Retinal pigment epithelial cell (primary cell): Measurements from ENCODE around the gene DTHD1.

ENCODE experiments used
- DNase-seq: peaks from one replicate; pipeline ENCODE4 v3.0.0-alpha.2; 2010; ENCODE audit warnings: low read depth
- H3K4me3 ChIP-seq: 2 replicates; pipeline ENCODE4 v1.5.1; 2011; ENCODE audit warnings: mild to moderate bottlenecking, low read length, control low read depth, moderate library complexity
- CTCF ChIP-seq: conservative IDR thresholded peaks from 2 replicates; pipeline ENCODE4 v1.5.1; 2011; ENCODE audit warnings: low read depth, low read length, control low read depth, inconsistent platforms

DTHD1 gene

GRCh38 chr4:36281384-36282106 lies at the start of gene DTHD1:
DTHD1 (plus strand) TSS chr4:36281616; CDS start chr4:36281759, 143 bp downstream.
- H3K4me3 ChIP-seq: no peak within 1 kb of the TSS
- DNase-seq: no peak
- no peak for TF ChIP-seq CTCF

- no peak overlapping the region for H3K4me3 ChIP-seq
- no peak for DNase-seq
- no peak for TF ChIP-seq CTCF
These were observed 47.7 kb upstream of the DTHD1 start for GRCh38 chr4:36233567-36234266.

DNA sequence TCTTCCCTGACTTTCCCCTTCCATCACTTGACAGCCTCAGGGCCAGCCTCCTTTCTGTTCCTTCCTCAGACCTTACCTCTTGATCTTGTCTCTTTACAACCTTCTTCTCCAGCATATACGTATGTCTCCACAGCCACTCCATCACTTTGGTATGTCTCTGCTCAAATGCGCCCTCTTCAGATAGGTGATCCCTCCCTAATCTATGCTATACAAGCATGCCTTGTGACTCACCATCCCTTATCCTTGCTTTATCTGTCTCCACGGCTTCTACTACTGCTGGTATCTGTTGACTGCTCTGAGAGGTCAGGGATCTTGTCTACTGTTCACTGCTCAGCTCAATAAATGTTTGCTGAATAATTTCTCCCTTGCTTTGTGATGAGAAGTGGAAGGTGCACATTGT lies 46.1 kb upstream of the DTHD1 start:
- peak; percentile 9 for TF ChIP-seq CTCF
- no peak overlapping the region for H3K4me3 ChIP-seq
- DNase-seq: no peak

GRCh38 chr4:36236159-36236558 lies 45.3 kb upstream of the DTHD1 start:
- H3K4me3 ChIP-seq: no peak overlapping the region
- no peak for TF ChIP-seq CTCF
- DNase-seq: no peak

DNA sequence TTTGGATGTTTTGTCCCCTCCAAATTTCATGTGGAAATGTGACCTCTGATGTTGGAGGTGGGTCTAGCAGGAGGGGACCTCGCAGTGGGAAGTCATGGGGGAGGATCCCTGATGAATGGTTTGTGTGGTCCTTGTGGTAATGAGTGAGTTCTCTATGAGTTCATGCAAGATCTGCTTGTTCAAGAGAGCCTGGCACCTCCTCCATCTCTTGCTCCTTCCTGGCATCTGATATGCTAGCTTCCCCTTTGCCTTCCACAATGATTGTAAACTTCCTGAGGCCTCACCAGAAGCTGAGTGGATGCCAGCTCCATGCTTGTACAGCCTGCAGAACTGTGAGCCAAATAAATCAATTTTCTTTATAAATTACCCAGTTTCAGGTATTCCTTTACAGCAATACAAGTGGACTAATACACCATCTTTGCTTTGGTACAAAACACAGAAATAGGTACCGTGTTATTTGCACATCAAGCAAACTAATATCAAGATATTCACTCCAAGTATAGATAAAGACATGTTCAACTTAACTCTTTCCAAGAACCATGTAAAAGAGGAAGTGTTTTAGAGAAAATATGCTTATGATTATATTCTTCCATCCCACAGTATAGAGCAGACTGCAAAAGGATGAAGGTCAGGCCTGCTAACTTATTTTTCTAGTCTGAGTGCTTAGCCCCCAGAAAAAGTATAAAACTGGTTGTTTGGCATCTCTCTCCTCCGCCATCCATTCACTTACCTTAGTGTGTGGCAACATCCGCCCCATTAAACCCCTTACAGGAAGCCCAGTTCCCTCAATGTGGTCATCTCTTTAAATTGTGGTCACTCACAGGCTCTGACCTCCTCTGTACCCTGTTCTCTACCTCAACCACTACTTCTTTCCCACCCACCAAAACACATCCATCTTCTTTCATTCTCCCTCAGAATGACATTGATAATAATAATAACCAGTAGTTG lies 43.8 kb upstream of the DTHD1 start:
- no peak for TF ChIP-seq CTCF
- DNase-seq: no peak
- H3K4me3 ChIP-seq: no peak overlapping the region

GRCh38 chr4:36241771-36242170 lies 39.6 kb upstream of the DTHD1 start:
- H3K4me3 ChIP-seq: no peak overlapping the region
- no peak for DNase-seq
- TF ChIP-seq CTCF: no peak
